Colonic mucosa (tissue), 4 donors: Measurements from ENCODE around the gene CAV2. TPM values are rescaled to one million over a fixed set of nuclear protein-coding genes. Genes with fewer than 3 reads are reported as not detected.

Experiments
- DNase-seq: peaks from one replicate; pipeline ENCODE4 v3.0.0-alpha.2; 2020
- H3K27ac ChIP-seq: fragments of 200-600 bp; one replicate; pipeline ENCODE4 v1.8.0; 2021
- H3K27me3 ChIP-seq: fragments of 200-600 bp; one replicate; pipeline ENCODE4 v1.8.0; 2021
- H3K36me3 ChIP-seq: fragments of 200-600 bp; one replicate; pipeline ENCODE4 v1.8.0; 2021
- H3K4me1 ChIP-seq: fragments of 200-600 bp; one replicate; pipeline ENCODE4 v1.8.0; 2021; ENCODE audit warnings: mild to moderate bottlenecking
- H3K4me3 ChIP-seq: fragments of 200-600 bp; one replicate; pipeline ENCODE4 v1.8.0; 2021
- H3K9ac ChIP-seq, 2 donors: one replicate each; pipeline ENCODE4 v1.7.0; 2013; ENCODE audit warnings: control low read depth in 2 of 2, low read depth in 2 of 2, low read length in 2 of 2
- H3K9me3 ChIP-seq: fragments of 200-600 bp; one replicate; pipeline ENCODE4 v1.8.0; 2021
- CTCF ChIP-seq: fragments of 200-600 bp; IDR thresholded peaks from one replicate; pipeline ENCODE4 v1.8.0; 2022; ENCODE audit warnings: antibody characterized with exemption, mild to moderate bottlenecking
- intact Hi-C: fragments of 100-400 bp; cut with DNase I; formaldehyde crosslinking; loops from one replicate; pipeline ENCODE4 v1.14.1; 2022
- total RNA-seq, 2 donors: library from RNA; stranded (reverse); fragmentation: NEBNext Ultra II Directional in 1 of 2; extraction: Animal tissue kit (Norgen Biotek cat#: 25700) in 1 of 2; gene quantifications; one replicate each; pipeline ENCODE4 v1.2.1, GENCODE V29; 2021
- donor health status: healthy.
- donor health status: DM: no; HTN: no; CAD: no.
- donor health status: DM: no; HTN: no; CAD: no.

The CAV2 gene
- total RNA-seq, 2 donors from 2014 or later, result 4.2 to 22.0 TPM

DNA sequence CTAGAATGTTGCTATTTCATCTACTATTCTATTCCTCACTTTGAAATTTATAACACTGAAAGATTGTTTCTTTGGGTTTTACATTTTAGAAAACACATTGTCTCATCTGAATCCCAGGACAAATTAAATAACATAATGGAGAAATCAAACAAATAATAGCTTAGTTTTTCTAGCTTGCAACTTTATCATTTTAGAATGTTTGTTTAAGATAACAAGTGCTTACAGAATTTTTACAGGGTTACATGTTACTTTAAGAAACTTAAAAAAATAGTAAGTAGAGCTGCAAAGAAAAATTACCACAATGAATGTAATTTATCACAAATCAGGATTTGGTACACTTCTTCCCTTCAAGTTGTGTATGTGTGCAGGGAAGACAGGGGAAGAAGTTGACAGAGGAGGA is 11.3 kb downstream of the CAV2 start:
- intact Hi-C loops, result no loop called here
- peak overlapping the region; percentile 73 for H3K27ac ChIP-seq

GRCh38 chr7:116511552-116512519 is 12.3 kb downstream of the CAV2 start:
- H3K9ac ChIP-seq, result peak overlapping the region in 1 of 2 donors; percentile 64
- DNase-seq, result peak; percentile 19
- TF ChIP-seq CTCF, result no peak
- intact Hi-C loops, result no loop called here
- H3K4me3 ChIP-seq, result peak overlapping the region; percentile 23
- no peaks in the 10 kb centered on the region for H3K27me3 ChIP-seq
- no peaks in the 10 kb centered on the region for H3K4me1 ChIP-seq
- no peaks in the 10 kb centered on the region for H3K9me3 ChIP-seq
- no peaks in the 10 kb centered on the region for H3K36me3 ChIP-seq
- H3K27ac ChIP-seq, result peak overlapping the region; percentile 73

More for the DNA sequence above, 11.3 kb downstream of the CAV2 start:
- Histone ChIP-seq H3K4me3 (no peak overlapping the region), H3K4me1 (no peaks in the 10 kb centered on the region), H3K9me3 (no peaks in the 10 kb centered on the region), H3K9ac (no peak overlapping the region), H3K36me3 (no peaks in the 10 kb centered on the region), H3K27me3 (no peaks in the 10 kb centered on the region)
- no peak for TF ChIP-seq CTCF
- no peak for DNase-seq

GRCh38 chr7:116512520-116513188 is 13.1 kb downstream of the CAV2 start:
- Histone ChIP-seq H3K36me3 (no peaks in the 10 kb centered on the region), H3K9ac (no peak overlapping the region), H3K4me3 (no peak overlapping the region), H3K27me3 (no peaks in the 10 kb centered on the region), H3K27ac (peak overlapping the region; percentile 73), H3K4me1 (no peaks in the 10 kb centered on the region), H3K9me3 (no peaks in the 10 kb centered on the region)
- intact Hi-C loops, result no loop called here
- no peak for DNase-seq
- no peak for TF ChIP-seq CTCF

- Histone ChIP-seq H3K9ac (no peak overlapping the region), H3K4me3 (no peak overlapping the region), H3K4me1 (no peaks in the 10 kb centered on the region), H3K36me3 (no peaks in the 10 kb centered on the region), H3K27me3 (no peaks in the 10 kb centered on the region), H3K9me3 (no peaks in the 10 kb centered on the region), H3K27ac (no peak overlapping the region)
- no peak for TF ChIP-seq CTCF
- intact Hi-C loops, result no loop called here
- DNase-seq, result no peak
These were observed 16.0 kb downstream of the CAV2 start for GRCh38 chr7:116515584-116515983.

- H3K4me3 ChIP-seq, result no peak overlapping the region
- H3K4me1 ChIP-seq, result no peaks in the 10 kb centered on the region
- H3K9ac ChIP-seq, result no peak overlapping the region
- no peak overlapping the region for H3K27ac ChIP-seq
- no peaks in the 10 kb centered on the region for H3K27me3 ChIP-seq
- DNase-seq, result no peak
- no peaks in the 10 kb centered on the region for H3K36me3 ChIP-seq
- intact Hi-C loops, result no loop called here
- no peak for TF ChIP-seq CTCF
- H3K9me3 ChIP-seq, result no peaks in the 10 kb centered on the region
These were observed 16.8 kb downstream of the CAV2 start for GRCh38 chr7:116516324-116516723.
